Peyer's patch (tissue), 4 donors: ENCODE results near the gene SPG11. TPM values are rescaled to one million over a fixed set of nuclear protein-coding genes. Genes with fewer than 3 reads are reported as not detected.

Source experiments
- DNase-seq, 3 donors: peaks; one replicate each; pipeline ENCODE4 v3.0.0-alpha.2; 2017 to 2019
- H3K27ac ChIP-seq, 4 donors: fragments of 200-600 bp; sonication (generic); one replicate each; pipeline ENCODE4 v1.5.1; 2016 to 2019
- H3K27me3 ChIP-seq, 2 donors: fragments of 200-600 bp; sonication (generic); one replicate each; pipeline ENCODE4 v1.5.1; 2019
- H3K36me3 ChIP-seq, 3 donors: fragments of 200-600 bp; sonication (generic); one replicate each; pipeline ENCODE4 v1.5.1; 2016 to 2019
- H3K4me1 ChIP-seq, 4 donors: fragments of 200-600 bp; sonication (generic); one replicate each; pipeline ENCODE4 v1.5.1; 2016 to 2019
- H3K4me3 ChIP-seq, 4 donors: fragments of 200-600 bp; sonication (generic); 1 replicate in 3 of 4; 2 replicates in 1 of 4; pipeline ENCODE4 v1.5.1; 2016 to 2019; ENCODE audit warnings: mild to moderate bottlenecking in 1 of 4
- H3K9me3 ChIP-seq, 4 donors: fragments of 200-600 bp; sonication (generic); one replicate each; pipeline ENCODE4 v1.5.1; 2016 to 2019; ENCODE audit warnings: mild to moderate bottlenecking in 1 of 4
- CTCF ChIP-seq, 6 experiments: fragments of 450-650 bp in 4 of 6; fragments of 200-600 bp in 2 of 6; sonication (generic) in 1 of 6; IDR thresholded peaks; one replicate each; pipeline ENCODE4 v1.5.1; 2017 to 2019; ENCODE audit warnings: antibody characterized with exemption in 6 of 6, mild to moderate bottlenecking in 3 of 6, moderate library complexity in 1 of 6
- POLR2A ChIP-seq, 2 donors: fragments of 450-650 bp; IDR thresholded peaks; one replicate each; pipeline ENCODE4 v1.5.1; 2017; ENCODE audit warnings: antibody characterized with exemption in 2 of 2, mild to moderate bottlenecking in 2 of 2, moderate library complexity in 2 of 2
- total RNA-seq, 4 donors: library from RNA; depleted of rRNA; stranded (reverse); fragments of >200 nt; gene quantifications; one replicate each; pipeline ENCODE4 v1.1.0, GENCODE V29; 2016

SPG11 gene
- total RNA-seq, 4 donors from 2014 or later, result 125 to 215 (median 167) TPM

GRCh38 chr15:44591326-44591725, 72.1 kb downstream of the SPG11 start:
- Histone ChIP-seq H3K4me1 (no peaks in the 10 kb centered on the region), H3K4me3 (no peak overlapping the region), H3K9me3 (no peaks in the 10 kb centered on the region), H3K27ac (no peak overlapping the region), H3K27me3 (no peaks in the 10 kb centered on the region), H3K36me3 (peaks cover 0 to 96% (median 6%) of the 10 kb centered on the region in 3 donors)
- TF ChIP-seq CTCF (IDR thresholded peaks at IDR 0.05) (no peak), POLR2A (IDR thresholded peaks at IDR 0.05) (no peak)
- no peak for DNase-seq

- no peak for TF ChIP-seq POLR2A (IDR thresholded peaks at IDR 0.05)
- no peak for TF ChIP-seq CTCF (IDR thresholded peaks at IDR 0.05)
- Histone ChIP-seq H3K4me3 (no peak overlapping the region), H3K9me3 (no peaks in the 10 kb centered on the region), H3K27me3 (no peaks in the 10 kb centered on the region), H3K27ac (no peak overlapping the region), H3K4me1 (no peaks in the 10 kb centered on the region), H3K36me3 (peaks cover 0 to 98% (median 6%) of the 10 kb centered on the region in 3 donors)
- DNase-seq, result no peak
Observed at GRCh38 chr15:44588541-44588940, 74.9 kb downstream of the SPG11 start.

- DNase-seq, result no peak
- Histone ChIP-seq H3K27ac (no peak overlapping the region), H3K36me3 (peaks cover 0 to 98% (median 0%) of the 10 kb centered on the region in 3 donors), H3K4me3 (no peak overlapping the region), H3K27me3 (no peaks in the 10 kb centered on the region), H3K4me1 (no peaks in the 10 kb centered on the region), H3K9me3 (no peaks in the 10 kb centered on the region)
- no peak for TF ChIP-seq POLR2A (IDR thresholded peaks at IDR 0.05)
- TF ChIP-seq CTCF (IDR thresholded peaks at IDR 0.05), result no peak
Observed at GRCh38 chr15:44585633-44586032, 77.8 kb downstream of the SPG11 start.

GRCh38 chr15:44584162-44584749, 79.2 kb downstream of the SPG11 start:
- TF ChIP-seq CTCF (IDR thresholded peaks at IDR 0.05) (peak in 5 of 6 experiments; percentile 18 to 62 (median 47)), POLR2A (IDR thresholded peaks at IDR 0.05) (no peak)
- H3K4me1 ChIP-seq, result no peaks in the 10 kb centered on the region
- no peak overlapping the region for H3K27ac ChIP-seq
- H3K9me3 ChIP-seq, result no peaks in the 10 kb centered on the region
- peaks cover 0 to 97% (median 0%) of the 10 kb centered on the region in 3 donors for H3K36me3 ChIP-seq
- DNase-seq, result peak; percentile 54 to 77 (median 64)
- H3K4me3 ChIP-seq, result no peak overlapping the region
- no peaks in the 10 kb centered on the region for H3K27me3 ChIP-seq

- Histone ChIP-seq H3K4me3 (no peak overlapping the region), H3K36me3 (peaks cover 0 to 75% (median 0%) of the 10 kb centered on the region in 3 donors), H3K4me1 (peaks cover 0 to 9% (median 0%) of the 10 kb centered on the region in 4 donors), H3K9me3 (no peaks in the 10 kb centered on the region), H3K27ac (no peak overlapping the region), H3K27me3 (no peaks in the 10 kb centered on the region)
- no peak for TF ChIP-seq CTCF (IDR thresholded peaks at IDR 0.05)
- DNase-seq, result no peak
Observed at GRCh38 chr15:44580105-44580504, 83.4 kb downstream of the SPG11 start.
